ENCODE data around the gene URB2. TPM values are rescaled to one million over a fixed set of nuclear protein-coding genes. Genes with fewer than 3 reads are reported as not detected.
"Not testable (repeated sequence)": the region's sequence is repeated elsewhere in the genome, so short reads cannot be mapped to it uniquely, and the experiment has no call there.

Gene URB2
- polyA plus RNA-seq (ENCODE audit: insufficient read length in 12 of 12), result 1 to 10 TPM in 11 of 12 donors, not detected in 1; 1.8 to 7.7 (median 6.4) TPM
- long read RNA-seq, donor 1, result 0 reads
- long read RNA-seq, donor 2, result 0 reads
- long read RNA-seq, donor 3, partial matches to known transcripts, result 0 of 1 reads
- long read RNA-seq, donor 3, other reads (novel, unspliced or antisense), result 0 of 1 reads
- long read RNA-seq, donor 4, result 0 reads
- long read RNA-seq, donor 5, result 0 reads
- long read RNA-seq, donor 6, result 0 reads
- long read RNA-seq, donor 7, result 0 reads
- long read RNA-seq, donor 8, full-length matches to known transcripts, result 1 of 7 reads
- long read RNA-seq, donor 8, partial matches to known transcripts, result 6 of 7 reads
- long read RNA-seq, donor 8, other reads (novel, unspliced or antisense), result 0 of 7 reads
- long read RNA-seq, donor 9, result 0 reads
- long read RNA-seq, donor 10, result 0 reads
- long read RNA-seq, donor 11, result 0 reads

DNA sequence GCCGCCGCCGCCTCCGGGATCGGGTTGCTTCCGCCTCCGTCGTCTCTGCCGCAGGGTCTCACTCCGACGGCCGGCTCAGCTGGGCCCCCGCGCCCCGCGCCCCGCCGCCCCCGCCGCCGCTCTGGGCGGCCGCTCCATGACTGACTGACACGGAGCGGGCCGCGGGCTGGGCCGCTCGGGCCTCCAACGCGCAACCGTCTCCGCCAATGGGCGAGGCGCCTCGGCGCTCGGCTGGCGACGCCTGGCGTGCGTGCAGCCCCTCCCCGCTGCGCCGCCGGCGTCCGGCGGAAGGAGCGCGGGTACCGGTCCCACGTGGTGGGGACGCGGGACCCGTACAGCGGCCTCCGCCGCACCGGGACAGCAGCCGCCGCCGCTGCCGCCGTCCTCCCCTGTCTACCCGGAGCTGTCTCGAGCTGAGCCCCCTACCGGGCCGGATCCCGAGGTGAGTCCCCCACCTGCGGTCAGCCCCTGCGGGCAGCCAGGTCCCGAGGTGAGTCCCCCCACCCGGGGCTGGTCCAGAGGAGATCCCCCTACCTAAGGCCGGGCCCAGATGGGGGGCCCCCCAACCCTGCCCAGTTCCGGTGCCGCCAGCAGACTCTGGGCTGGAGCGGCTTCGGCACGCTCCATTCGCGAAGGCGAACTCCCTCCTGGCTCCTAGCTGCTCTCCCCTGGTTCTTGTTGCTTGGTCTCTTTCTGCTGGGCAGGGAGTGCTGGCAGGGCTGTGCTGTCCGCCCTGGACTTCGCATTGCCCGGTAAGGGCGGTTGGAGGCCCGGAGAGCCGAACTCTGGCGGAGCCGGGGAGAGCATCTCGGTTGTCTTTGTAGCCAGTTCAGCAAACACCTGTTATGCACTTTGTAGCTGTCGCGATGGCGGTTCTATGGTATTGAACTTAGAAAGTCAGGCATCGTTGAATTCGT lies at the start of gene URB2, which contains the start of gene TAF5L:
Gene URB2, plus strand, starts transcription at position 333 of the 917 bp plus-strand sequence. CDS start 1,387 bp downstream, outside the sequence.
Gene TAF5L, minus strand, starts transcription at position 208 of the 917 bp plus-strand sequence. CDS start 11,640 bp downstream, outside the sequence.
- DNase-seq, result peak; percentile 90

DNA sequence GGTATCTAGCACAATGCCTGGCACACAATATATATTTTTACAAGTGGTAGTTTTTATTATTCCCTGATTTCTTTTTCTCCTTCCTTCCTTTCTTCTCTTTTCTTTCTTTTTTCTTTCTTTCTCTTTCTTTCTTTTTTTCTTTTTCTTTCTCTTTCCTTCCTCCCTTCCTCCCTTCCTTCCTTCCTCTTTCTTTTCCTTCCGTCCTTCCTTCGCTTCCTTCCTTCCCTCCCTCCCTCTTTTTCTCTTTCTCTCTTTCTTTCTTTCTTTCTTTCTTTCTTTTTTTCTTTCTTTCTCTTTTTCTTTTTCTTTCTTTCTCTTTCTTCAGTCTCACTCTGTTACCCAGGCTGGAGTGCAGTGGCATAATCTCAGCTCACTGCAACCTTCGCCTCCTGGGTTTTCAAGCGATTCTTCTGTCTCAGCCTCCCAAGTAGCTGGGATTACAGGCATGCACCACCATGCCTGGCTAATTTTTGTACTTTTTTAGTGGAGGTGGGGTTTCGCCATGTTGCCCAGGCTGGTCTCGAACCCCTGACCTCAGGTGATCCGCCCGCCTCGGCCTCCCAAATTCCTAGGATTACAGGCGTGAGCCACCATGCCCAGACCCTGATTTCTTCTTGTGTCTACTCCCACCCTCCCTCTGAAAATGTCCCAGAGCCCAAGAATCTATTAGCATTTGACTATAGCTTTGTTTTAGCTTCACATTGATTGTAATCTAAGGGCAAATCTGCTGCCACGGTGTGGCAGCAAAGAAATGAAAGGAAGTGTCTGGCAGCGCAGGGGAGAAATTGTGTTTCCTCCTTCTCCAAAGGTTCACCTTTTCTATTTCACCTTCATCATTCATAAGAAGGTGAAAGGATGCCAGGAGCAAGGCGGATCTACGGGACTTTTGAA lies 47.6 kb upstream of the URB2 start:
- DNase-seq, result no peak

DNA sequence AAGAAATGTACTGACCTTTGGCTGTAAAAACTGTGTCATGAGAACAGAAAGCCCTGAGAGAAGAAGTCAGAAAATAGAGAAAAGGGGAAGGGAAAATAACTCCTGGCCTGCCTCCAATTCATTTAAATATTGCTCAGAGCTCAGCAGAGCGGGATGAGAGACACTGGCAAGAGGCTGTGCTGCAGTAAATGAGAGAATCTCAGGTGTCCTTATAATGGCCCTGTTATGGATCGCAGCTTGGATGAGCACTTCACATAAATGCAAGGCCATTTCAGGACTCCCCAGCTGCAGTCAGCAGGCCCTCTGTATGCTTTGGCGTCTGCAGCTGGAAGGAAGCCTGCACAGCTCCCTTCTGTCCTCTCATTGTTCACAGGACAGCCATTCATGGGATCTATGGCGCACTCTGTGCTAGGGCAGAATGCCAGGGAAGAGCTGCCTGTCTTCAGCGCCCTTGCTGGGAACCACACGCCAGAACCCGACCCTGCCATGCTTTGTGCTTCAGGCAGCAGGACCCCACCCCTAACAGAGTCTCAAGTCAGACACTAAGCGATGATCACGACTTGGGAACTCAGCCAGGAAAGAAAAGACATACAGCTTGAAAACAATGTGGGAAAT lies 46.9 kb upstream of the URB2 start:
- DNase-seq, result peak; percentile 79

DNA sequence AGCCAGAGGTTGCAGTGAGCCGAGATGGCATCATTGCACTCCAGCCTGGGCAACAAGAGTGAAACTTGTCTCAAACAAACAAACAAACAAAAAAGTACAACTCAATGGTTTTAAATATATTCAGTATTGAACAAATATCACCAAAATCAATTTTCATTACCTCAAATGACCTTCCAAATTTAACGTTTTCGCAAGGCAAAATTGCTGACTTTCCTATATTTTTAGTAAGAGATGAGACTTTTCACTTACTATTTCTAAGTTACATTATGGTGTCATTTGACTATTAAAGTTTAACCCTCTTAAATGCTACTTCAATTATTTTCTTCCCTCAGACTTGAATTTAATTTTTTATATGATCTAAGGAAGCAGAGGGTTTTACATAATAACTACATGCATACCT lies 44.6 kb upstream of the URB2 start:
- no peak for DNase-seq

DNA sequence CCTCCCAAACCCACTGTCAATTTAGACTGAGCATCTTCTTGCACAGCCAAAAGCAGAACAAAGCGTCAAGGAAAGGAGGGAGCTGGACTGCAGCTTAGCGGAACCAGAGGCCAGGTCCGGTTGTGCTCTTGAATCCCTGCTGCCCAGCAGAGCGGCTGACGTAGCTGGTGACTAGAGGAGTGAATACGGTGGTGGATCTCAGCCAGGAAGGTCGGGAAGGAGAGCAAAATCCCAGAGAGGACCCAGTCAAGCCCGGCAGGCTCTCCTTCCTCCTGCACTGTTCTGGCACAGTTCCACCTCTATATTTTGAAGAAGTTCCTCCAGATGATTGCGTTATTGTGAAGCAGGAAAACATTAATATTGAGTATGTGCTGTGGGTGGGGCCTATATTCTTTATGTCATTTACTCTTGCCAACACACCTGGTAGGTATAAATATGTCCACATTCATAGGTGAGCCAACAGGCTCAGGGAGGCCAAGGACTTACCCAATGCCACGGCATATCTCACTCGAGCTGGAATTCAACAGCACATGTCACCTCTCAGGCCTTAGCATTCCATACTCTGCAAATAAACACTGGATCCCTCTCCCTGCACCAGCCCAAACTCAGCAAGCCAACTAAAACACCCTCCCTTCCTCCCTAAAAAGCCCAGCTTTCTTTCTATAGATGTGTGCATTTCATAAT lies 43.9 kb upstream of the URB2 start:
- peak; percentile 31 for DNase-seq

DNA sequence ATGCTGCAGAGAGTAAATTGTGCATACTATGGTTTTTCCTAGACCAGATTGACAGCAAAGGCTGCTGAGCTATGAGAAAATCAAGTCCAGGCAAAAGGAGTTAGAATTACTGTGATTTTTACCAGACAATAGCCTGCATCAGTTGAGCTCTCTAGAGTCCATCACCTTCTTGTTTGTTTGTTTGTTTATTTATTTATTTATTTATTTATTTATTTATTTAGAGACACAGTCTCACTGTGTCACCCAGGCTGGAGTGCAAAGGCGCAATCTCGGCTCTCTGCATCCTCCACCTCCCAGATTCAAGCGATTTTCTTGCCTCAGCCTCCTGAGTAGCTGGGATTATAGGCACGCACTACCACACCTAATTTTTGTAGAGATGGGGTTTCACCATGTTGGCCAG lies 43.3 kb upstream of the URB2 start:
- no peak for DNase-seq

DNA sequence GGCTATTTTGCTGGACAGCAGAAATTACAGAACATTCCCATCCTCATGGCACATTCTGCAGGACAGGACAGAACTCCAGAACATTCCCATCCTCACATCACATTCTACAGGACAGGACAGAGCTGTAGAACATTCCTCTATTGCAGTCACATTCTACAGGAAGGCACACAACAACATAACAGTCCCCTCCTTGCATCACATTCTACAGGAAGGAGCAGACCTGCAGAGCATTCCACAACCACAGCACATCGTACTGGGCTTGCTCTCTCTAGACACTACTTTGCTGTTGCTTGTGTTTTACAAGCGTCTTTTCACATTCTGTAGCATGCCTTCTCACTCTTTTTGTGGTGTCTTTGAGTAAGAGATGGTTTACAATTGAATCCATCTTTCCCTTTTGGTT lies 40.7 kb upstream of the URB2 start:
- DNase-seq, result no peak

DNA sequence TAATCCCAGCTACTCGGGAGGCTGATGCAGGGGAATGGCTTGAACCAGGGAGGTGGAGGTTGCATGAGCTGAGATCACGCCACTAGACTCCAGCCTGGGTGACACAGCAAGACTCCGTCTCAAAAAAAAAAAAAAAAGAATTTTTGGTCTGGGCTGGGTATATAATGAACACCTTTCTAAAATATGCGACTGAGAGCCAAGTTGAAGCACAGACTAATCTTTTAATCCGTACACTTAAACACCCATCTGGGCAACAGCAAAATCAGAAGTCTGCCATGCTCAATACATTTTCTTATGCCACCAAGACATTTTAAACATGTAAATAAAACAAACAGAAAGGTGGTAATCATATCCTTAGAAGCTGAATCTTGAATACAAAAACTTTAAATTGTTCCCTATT lies 35.9 kb upstream of the URB2 start:
- DNase-seq, result no peak

DNA sequence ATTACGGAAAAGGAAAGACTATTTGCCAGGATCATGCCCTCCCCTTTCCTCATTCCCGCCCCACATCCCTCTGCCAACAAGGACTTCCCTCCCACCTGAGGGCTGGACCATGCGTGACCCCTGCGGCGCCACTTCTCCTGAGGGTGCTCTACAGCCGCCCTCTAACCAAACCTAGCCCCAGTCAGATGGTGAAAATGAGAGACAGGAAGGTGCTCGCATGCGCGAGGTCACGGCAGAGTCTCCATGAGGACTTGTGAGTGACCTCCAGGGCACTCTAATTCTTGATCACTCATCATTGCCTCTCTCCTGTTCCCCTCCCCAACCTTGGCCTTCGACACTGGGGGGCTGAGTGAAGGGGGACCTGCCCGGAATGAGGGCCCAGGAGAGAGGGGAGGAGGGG lies 32.2 kb upstream of the URB2 start:
- DNase-seq, result no peak

DNA sequence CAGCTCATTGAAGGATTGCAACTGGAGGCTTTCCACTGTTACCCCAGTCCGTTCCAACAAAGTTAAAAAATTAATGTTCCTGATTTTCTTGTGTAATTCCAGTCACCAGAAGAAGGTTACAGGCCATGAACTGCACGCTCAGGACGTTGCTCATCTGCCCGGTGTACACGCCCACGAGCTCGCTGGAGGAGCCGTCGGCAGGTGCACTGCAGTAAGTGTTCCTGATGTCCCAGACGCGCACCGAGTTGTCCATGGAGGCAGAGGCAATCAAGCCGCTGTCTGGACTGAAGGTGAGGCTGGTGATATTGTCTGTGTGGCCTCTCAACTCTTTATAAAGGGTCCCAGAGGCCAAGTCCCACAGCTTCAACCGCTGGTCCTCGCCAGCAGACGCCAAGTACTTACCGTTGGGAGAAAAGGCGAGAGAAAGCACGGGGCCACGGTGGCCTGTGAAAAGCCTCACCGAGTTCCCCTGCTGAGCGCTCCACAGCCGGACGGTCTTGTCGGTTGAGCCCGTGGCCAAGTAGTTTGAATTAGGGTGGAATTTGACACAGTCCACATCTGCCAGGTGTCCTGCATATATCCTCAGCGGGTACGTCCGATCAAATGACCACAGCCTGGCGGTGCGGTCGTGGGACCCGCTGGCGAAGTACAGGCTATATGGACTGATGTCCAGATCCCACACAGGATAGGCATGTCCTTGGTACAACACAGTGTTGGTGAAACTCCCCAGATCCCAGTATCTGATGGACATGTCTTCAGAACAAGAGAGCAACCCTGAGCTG lies 31.6 kb upstream of the URB2 start:
- DNase-seq, result no peak

DNA sequence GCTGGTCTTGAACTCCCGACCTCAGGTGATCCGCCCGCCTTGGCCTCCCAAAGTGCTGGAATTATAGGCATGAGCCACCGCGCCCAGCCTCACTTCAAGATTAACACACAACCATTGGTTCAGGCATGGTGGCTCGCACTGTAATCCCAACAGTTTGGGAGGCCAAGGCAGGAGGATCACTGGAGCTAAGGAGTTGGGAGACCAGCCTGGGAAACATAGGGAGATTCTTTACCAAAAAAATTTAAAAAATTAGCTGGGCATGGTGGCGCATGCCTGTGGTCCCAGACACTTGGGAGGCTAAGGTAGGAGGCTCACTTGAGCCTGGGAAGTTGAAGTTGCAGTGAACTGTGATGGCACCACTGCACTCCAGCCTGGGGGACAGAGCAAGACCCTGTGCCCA lies 30.2 kb upstream of the URB2 start:
- not testable (repeated sequence) for DNase-seq

DNA sequence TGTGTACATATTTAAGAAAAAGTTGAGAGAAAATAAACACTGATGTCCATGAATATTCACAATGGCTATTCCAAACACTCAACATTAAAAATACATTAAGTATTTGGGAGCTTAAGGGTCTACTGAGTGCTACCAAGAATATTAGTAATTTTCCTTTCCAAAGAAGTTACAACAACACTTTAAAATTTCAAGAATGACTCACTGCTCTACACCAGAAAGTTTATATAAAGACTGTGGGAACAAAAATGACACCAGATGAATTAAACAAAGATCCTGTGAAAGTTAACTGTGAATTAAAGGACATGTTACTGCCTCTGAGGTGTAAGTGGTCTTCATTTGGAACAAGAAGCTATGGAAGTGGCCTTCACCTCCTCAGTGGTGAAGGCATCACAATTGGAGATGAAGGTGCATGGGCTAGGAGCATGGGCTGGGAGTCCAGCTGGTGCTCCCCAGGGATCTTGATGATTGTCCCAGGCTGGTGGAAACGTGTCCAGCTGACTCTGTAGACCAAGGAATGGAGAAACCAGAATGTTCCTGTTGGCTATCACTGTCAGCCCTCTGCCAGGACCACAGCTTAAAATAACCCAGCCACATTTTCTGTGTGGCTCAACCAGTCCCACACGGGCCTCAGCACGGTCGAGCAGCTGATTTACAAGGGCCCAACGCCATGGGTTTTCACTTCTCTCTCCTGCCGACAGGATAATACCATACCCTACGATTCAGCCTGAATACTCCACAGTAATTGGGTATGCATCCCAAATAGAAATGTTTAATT lies 28.9 kb upstream of the URB2 start:
- DNase-seq, result no peak

DNA sequence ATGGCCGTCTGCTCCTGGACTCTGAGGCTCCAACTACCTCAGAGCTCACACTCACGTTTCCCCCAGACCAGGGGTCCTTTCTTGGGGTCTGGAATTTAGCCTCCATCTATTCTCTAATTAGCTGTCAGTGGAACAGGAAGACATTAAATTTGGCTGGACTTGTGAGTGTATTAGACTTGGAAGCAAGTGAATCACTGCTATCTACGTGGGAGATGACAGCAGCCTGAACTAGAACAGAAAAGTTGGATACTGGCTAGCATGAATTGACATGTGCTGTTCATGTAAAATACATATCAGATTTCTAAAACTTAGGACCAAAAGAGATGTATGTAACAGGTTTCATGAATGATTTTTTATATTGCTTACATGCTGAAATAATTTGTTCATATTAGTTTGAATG lies 28.2 kb upstream of the URB2 start:
- DNase-seq, result no peak

DNA sequence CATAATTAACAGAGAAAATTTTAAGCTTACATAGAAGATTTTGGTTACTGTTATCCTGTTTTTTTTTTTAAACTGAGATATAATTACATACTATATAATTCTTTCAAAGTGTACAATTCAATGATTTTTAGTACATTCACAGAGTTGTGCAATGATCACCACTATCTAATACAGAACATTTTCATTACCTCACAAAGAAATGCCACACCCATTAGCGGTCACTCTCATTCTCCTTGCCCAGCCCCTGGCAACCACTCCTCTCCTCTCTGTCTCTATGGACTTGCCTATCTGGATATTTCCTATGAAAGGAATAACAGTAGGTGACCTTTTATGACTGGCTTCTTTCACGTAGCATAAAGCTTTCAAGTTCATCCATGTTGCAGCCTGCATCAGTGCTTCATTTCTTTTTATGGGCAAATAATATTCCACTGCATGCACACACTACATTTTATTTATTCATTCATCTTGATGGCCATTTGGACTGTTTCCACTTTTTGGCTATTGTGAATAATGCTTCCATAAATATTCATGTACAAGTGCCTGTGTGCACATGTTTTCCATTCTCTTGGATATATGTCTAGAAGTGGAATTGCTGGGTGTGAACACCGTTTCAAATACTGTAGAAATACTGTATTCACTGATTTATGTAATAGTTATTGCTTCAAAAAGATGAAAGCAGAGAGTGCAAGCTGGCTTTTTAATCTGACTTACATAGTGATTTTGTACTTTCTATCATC lies 26.7 kb upstream of the URB2 start:
- DNase-seq, result no peak

DNA sequence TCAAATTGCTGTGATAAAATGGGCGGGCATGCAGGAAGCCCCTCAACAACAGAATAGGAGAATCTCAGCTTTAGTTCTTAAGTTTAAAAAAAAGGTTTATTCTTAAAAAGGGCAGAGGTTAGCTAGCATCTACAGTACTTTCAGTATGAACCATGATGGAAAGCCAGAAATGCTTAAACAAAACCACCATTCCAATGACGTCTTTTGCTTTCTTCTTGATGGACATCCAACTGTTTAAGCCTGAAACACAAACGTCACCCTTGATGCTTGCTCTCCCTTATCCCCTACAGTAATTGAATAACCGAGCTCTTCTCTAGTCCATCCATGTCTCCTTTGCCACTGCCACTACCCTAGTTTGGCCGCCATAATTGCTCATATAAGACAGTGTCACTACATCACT lies 25.8 kb upstream of the URB2 start:
- no peak for DNase-seq

DNA sequence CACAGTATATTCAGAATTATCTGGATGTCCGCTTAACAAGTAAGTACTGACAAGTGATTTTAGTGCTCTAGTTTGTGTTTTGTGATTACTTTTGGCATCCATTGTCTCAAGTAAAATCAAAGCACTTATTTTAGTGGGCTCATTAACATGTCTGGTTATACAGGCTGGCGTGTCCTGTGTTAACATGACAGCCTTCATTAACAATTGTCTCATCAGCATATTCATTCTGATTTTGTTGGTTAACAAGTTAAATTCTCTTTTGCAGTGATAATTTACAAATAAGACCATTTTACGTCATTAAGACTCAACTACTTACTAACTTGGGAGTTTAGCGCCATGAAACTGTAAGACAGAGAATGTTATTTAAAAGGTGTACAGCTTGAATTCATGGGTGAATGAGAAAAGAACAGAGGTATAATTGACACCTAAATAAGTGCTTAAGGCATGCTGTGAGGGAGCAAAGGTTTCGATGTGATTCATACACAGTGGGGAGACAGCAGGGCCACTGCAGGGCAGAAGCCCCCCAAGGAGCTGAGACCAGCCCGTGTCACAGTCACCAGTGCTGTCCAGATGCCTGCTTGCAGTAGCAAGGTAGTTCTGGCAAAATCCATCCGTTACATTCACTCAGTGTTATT lies 22.6 kb upstream of the URB2 start:
- no peak for DNase-seq

DNA sequence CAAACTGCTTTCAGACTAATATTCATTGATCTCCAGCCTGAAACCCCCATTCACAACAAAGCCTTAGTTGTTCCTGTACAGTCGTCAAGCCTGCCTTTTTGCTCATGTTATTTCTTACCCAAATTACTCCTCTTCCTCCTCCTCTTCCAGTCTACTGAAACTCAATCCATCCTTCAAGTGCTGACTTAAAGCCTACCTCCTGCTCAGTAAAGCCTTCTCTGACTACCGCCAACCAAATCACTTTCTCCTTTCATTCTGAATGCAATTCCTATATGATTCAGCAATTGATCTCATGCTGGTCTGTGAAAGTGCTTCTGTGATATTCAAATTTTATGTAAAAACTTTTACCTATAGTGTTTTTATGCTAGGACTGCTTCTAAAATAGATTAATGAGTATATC lies 18.7 kb upstream of the URB2 start:
- no peak for DNase-seq

DNA sequence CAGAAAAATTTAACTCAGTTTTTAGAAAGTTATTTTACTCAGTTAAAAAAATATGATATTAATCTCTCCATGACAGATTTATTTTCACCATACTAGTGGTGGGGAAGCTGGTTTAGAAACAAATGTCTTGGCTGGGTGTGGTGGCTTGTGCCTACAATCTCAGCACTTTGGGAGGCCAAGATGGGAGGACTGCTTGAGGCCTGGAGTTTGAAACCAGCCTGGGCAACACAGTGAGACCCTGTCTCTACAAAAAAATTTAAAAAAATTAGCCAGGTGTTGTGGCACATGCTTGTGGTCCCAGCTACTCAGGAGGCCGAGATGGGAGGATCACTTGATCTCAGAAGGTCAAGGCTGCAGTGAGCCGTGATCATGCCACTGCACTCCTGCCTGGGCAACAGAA lies 17.5 kb upstream of the URB2 start:
- no peak for DNase-seq
